Esophagus (tissue), 2 donors: Measurements from ENCODE around the gene RNF125. TPM values are rescaled to one million over a fixed set of nuclear protein-coding genes. Genes with fewer than 3 reads are reported as not detected.
"Not testable (repeated sequence)": the region's sequence is repeated elsewhere in the genome, so short reads cannot be mapped to it uniquely, and the experiment has no call there.

Experiments
- H3K27ac ChIP-seq, 2 donors: one replicate each; pipeline ENCODE4 v1.5.1; 2013; ENCODE audit warnings: low read depth in 2 of 2, mild to moderate bottlenecking in 2 of 2, inconsistent platforms in 1 of 2, low read length in 1 of 2, moderate library complexity in 1 of 2
- H3K27me3 ChIP-seq, 2 donors: one replicate each; pipeline ENCODE4 v1.6.1; 2013; ENCODE audit warnings: low read length in 2 of 2, control low read depth in 1 of 2, mild to moderate bottlenecking in 1 of 2; ENCODE audit not compliant: insufficient read depth in 2 of 2, control insufficient read depth in 1 of 2
- H3K36me3 ChIP-seq, 2 donors: one replicate each; pipeline ENCODE4 v1.6.1; 2013; ENCODE audit warnings: low read length in 1 of 2; ENCODE audit not compliant: control insufficient read depth in 2 of 2, insufficient read depth in 2 of 2
- H3K4me1 ChIP-seq, 2 donors: one replicate each; pipeline ENCODE4 v1.6.1; 2013; ENCODE audit warnings: low read length in 1 of 2; ENCODE audit not compliant: control insufficient read depth in 2 of 2, insufficient read depth in 2 of 2
- H3K4me3 ChIP-seq, 2 donors: one replicate each; pipeline ENCODE4 v1.5.1; 2013; ENCODE audit warnings: low read length in 2 of 2, mild to moderate bottlenecking in 2 of 2, low read depth in 1 of 2, moderate library complexity in 1 of 2
- H3K9me3 ChIP-seq, 2 donors: one replicate each; pipeline ENCODE4 v1.6.1; 2013; ENCODE audit warnings: mild to moderate bottlenecking in 2 of 2, low read depth in 1 of 2, low read length in 1 of 2, moderate library complexity in 1 of 2; ENCODE audit not compliant: control insufficient read depth in 2 of 2, insufficient read depth in 1 of 2
- WGBS, 2 donors: extraction: QIAGEN DNeasy Blood & Tissue Kit; methylation state at CpG; one replicate each; pipeline ENCODE4 v1.1.7; 2013; 5-methylcytosine and 5-hydroxymethylcytosine counted together
- polyA plus RNA-seq, 2 donors: library from polyadenylated mRNA; stranded (reverse); fragments of 200-250 nt; gene quantifications; one replicate each; pipeline ENCODE4 v1.2.3, GENCODE V29; 2013
- donor health status: healthy with polysubstance abuse.
- donor health status: Bipolar disorder and iron deficiency.

The RNF125 gene
- polyA plus RNA-seq, 2 donors = 1.2 TPM

GRCh38 chr18:31983976-31984375, 34.6 kb upstream of the RNF125 start:
- 69 to 74% methylated on average over 5 of the region's 5 CpGs for WGBS, 2 donors
- H3K4me1 ChIP-seq = no peaks in the 10 kb centered on the region
- H3K9me3 ChIP-seq = no peaks in the 10 kb centered on the region
- H3K36me3 ChIP-seq = no peaks in the 10 kb centered on the region
- no peak overlapping the region for H3K27ac ChIP-seq
- H3K4me3 ChIP-seq = no peak overlapping the region
- no peaks in the 10 kb centered on the region for H3K27me3 ChIP-seq

GRCh38 chr18:31990823-31991222, 27.8 kb upstream of the RNF125 start:
- no peaks in the 10 kb centered on the region for H3K36me3 ChIP-seq
- H3K4me1 ChIP-seq = no peaks in the 10 kb centered on the region
- H3K27me3 ChIP-seq = no peaks in the 10 kb centered on the region
- no peak overlapping the region for H3K4me3 ChIP-seq
- 83 to 95% methylated on average over 2 of the region's 2 CpGs for WGBS, 2 donors
- H3K9me3 ChIP-seq = no peaks in the 10 kb centered on the region
- H3K27ac ChIP-seq = no peak overlapping the region

- no peaks in the 10 kb centered on the region for H3K4me1 ChIP-seq
Measured at GRCh38 chr18:31996007-31996406, 22.6 kb upstream of the RNF125 start.

GRCh38 chr18:31998880-31999412, 19.7 kb upstream of the RNF125 start:
- H3K27me3 ChIP-seq = no peaks in the 10 kb centered on the region
- H3K9me3 ChIP-seq = no peaks in the 10 kb centered on the region
- no peaks in the 10 kb centered on the region for H3K36me3 ChIP-seq
- no peak overlapping the region for H3K4me3 ChIP-seq
- H3K4me1 ChIP-seq = no peaks in the 10 kb centered on the region
- H3K27ac ChIP-seq = no peak overlapping the region
- WGBS, 2 donors = 61 to 69% methylated on average over 4 to 5 of the region's 5 CpGs

More at GRCh38 chr18:31996007-31996406, 22.6 kb upstream of the RNF125 start:
- Histone ChIP-seq H3K4me3 (no peak overlapping the region), H3K9me3 (no peaks in the 10 kb centered on the region), H3K27ac (no peak overlapping the region), H3K36me3 (no peaks in the 10 kb centered on the region), H3K27me3 (no peaks in the 10 kb centered on the region)
- 79 to 83% methylated on average over 7 of the region's 7 CpGs for WGBS, 2 donors

- not testable (repeated sequence) for H3K27me3 ChIP-seq, H3K4me1 ChIP-seq, H3K36me3 ChIP-seq, H3K27ac ChIP-seq, H3K9me3 ChIP-seq, H3K4me3 ChIP-seq
- WGBS, 2 donors = 88 to 95% methylated on average over 7 of the region's 7 CpGs
Measured at GRCh38 chr18:32001141-32001540, 17.5 kb upstream of the RNF125 start.

GRCh38 chr18:32003822-32004221, 14.8 kb upstream of the RNF125 start:
- 70 to 88% methylated on average over 2 of the region's 2 CpGs for WGBS, 2 donors
- not testable (repeated sequence) for H3K36me3 ChIP-seq, H3K9me3 ChIP-seq, H3K4me1 ChIP-seq, H3K27me3 ChIP-seq, H3K27ac ChIP-seq, H3K4me3 ChIP-seq

- Histone ChIP-seq H3K4me1 (no peaks in the 10 kb centered on the region), H3K27ac (no peak overlapping the region), H3K27me3 (no peaks in the 10 kb centered on the region), H3K4me3 (no peak overlapping the region), H3K9me3 (no peaks in the 10 kb centered on the region), H3K36me3 (no peaks in the 10 kb centered on the region)
- 90 to 93% methylated on average over 5 of the region's 5 CpGs for WGBS, 2 donors
Measured at GRCh38 chr18:32010124-32010721, 8.4 kb upstream of the RNF125 start.

- no peak overlapping the region for H3K27ac ChIP-seq
- H3K9me3 ChIP-seq = no peaks in the 10 kb centered on the region
- no peaks in the 10 kb centered on the region for H3K4me1 ChIP-seq
- H3K4me3 ChIP-seq = no peak overlapping the region
- WGBS, 2 donors = 95 to 96% methylated on average over 3 of the region's 3 CpGs
- H3K36me3 ChIP-seq = no peaks in the 10 kb centered on the region
- no peaks in the 10 kb centered on the region for H3K27me3 ChIP-seq
Measured at GRCh38 chr18:32011193-32011592, 7.4 kb upstream of the RNF125 start.

- no peaks in the 10 kb centered on the region for H3K4me1 ChIP-seq
- H3K27ac ChIP-seq = peak overlapping the region; percentile 83 to 86
- WGBS, 2 donors = 1 to 2% methylated on average over 31 of the region's 31 CpGs
- no peaks in the 10 kb centered on the region for H3K36me3 ChIP-seq
- H3K4me3 ChIP-seq = peak overlapping the region; percentile 53 to 66
- no peaks in the 10 kb centered on the region for H3K27me3 ChIP-seq
- H3K9me3 ChIP-seq = no peaks in the 10 kb centered on the region
Measured at GRCh38 chr18:32019251-32019948, 775 bp downstream of the RNF125 start.
